HAP-1 (cell line): Measurements from ENCODE around the gene PECR.
A peak's percentile ranks its signal among the peaks of the same experiment; 100 is the strongest.

Experiments
- DNase-seq, 2 experiments: peaks; one replicate each; pipeline ENCODE4 v3.0.0-alpha.2; 2016 to 2020; ENCODE audit warnings: low spot score in 2 of 2
- H3K27me3 ChIP-seq: fragments of 250-450 bp; sonication (Bioruptor Pico); 2 replicates; pipeline ENCODE4 v1.5.1; 2020; ENCODE audit warnings: low read depth, mild to moderate bottlenecking, moderate library complexity
- H3K36me3 ChIP-seq: fragments of 250-450 bp; sonication (Bioruptor Pico); replicated peaks from 2 replicates; pipeline ENCODE4 v1.5.1; 2020; ENCODE audit warnings: mild to moderate bottlenecking
- H3K4me1 ChIP-seq: fragments of 250-450 bp; sonication (Bioruptor Pico); 2 replicates; pipeline ENCODE4 v1.5.1; 2020; ENCODE audit warnings: mild to moderate bottlenecking
- H3K4me3 ChIP-seq: fragments of 250-450 bp; sonication (Bioruptor Pico); 2 replicates; pipeline ENCODE4 v1.5.1; 2020; ENCODE audit warnings: mild to moderate bottlenecking, moderate library complexity
- H3K9me3 ChIP-seq: fragments of 250-450 bp; sonication (Bioruptor Pico); 2 replicates; pipeline ENCODE4 v1.5.1; 2020; ENCODE audit warnings: mild to moderate bottlenecking, moderate library complexity
- in situ Hi-C: fragments of 300-500 bp; cut with MboI; formaldehyde crosslinking; loops from 3 replicates; pipeline ENCODE4 v1.14.3; 2020; ENCODE audit warnings: low sequenced_read_pairs, inconsistent platforms, mixed read lengths

PECR gene

GRCh38 chr2:216072473-216072872 is 9.1 kb downstream of the PECR start:
- no peaks in the 10 kb centered on the region for H3K27me3 ChIP-seq
- no peaks in the 10 kb centered on the region for H3K9me3 ChIP-seq
- DNase-seq = no peak
- no peak overlapping the region for H3K4me3 ChIP-seq
- 0 out of 2 replicates have a peak, but pooled peaks cover 7% of the 10 kb centered on the region for H3K36me3 ChIP-seq
- in situ Hi-C loops = no loop called here
- H3K4me1 ChIP-seq = no peaks in the 10 kb centered on the region

GRCh38 chr2:216071111-216071851 is 10.3 kb downstream of the PECR start:
- DNase-seq = no peak
- H3K27me3 ChIP-seq = no peaks in the 10 kb centered on the region
- no peaks in the 10 kb centered on the region for H3K4me1 ChIP-seq
- in situ Hi-C loops = no loop called here
- 0 out of 2 replicates have a peak, but pooled peaks cover 7% of the 10 kb centered on the region for H3K36me3 ChIP-seq
- no peaks in the 10 kb centered on the region for H3K9me3 ChIP-seq
- no peak overlapping the region for H3K4me3 ChIP-seq

GRCh38 chr2:216070195-216070594 is 11.4 kb downstream of the PECR start:
- H3K27me3 ChIP-seq = no peaks in the 10 kb centered on the region
- H3K36me3 ChIP-seq = peaks cover 11% of the 10 kb centered on the region
- H3K4me1 ChIP-seq = no peaks in the 10 kb centered on the region
- H3K4me3 ChIP-seq = no peak overlapping the region
- H3K9me3 ChIP-seq = no peaks in the 10 kb centered on the region
- in situ Hi-C loops = no loop called here
- no peak for DNase-seq

GRCh38 chr2:216069028-216069427 is 12.6 kb downstream of the PECR start:
- in situ Hi-C loops = no loop called here
- no peaks in the 10 kb centered on the region for H3K9me3 ChIP-seq

GRCh38 chr2:216066230-216066629 is 15.4 kb downstream of the PECR start:
- H3K4me3 ChIP-seq = no peak overlapping the region
- in situ Hi-C loops = no loop called here
- H3K36me3 ChIP-seq = peaks cover 11% of the 10 kb centered on the region
- no peak for DNase-seq
- no peaks in the 10 kb centered on the region for H3K27me3 ChIP-seq
- no peaks in the 10 kb centered on the region for H3K9me3 ChIP-seq
- no peaks in the 10 kb centered on the region for H3K4me1 ChIP-seq

More at GRCh38 chr2:216069028-216069427, 12.6 kb downstream of the PECR start:
- Histone ChIP-seq H3K27me3 (no peaks in the 10 kb centered on the region), H3K4me1 (no peaks in the 10 kb centered on the region), H3K4me3 (no peak overlapping the region), H3K36me3 (peaks cover 15% of the 10 kb centered on the region)
- DNase-seq = no peak

GRCh38 chr2:216064665-216065064 is 16.9 kb downstream of the PECR start:
- Histone ChIP-seq H3K4me1 (no peaks in the 10 kb centered on the region), H3K27me3 (no peaks in the 10 kb centered on the region), H3K4me3 (no peak overlapping the region), H3K9me3 (no peaks in the 10 kb centered on the region), H3K36me3 (peaks cover 13% of the 10 kb centered on the region)
- DNase-seq = no peak
- in situ Hi-C loops = no loop called here

GRCh38 chr2:216064014-216064630 is 17.5 kb downstream of the PECR start:
- H3K4me3 ChIP-seq = no peak overlapping the region
- in situ Hi-C loops = no loop called here
- peaks cover 18% of the 10 kb centered on the region for H3K36me3 ChIP-seq
- H3K4me1 ChIP-seq = no peaks in the 10 kb centered on the region
- no peaks in the 10 kb centered on the region for H3K9me3 ChIP-seq
- no peaks in the 10 kb centered on the region for H3K27me3 ChIP-seq
- no peak for DNase-seq

- peaks cover 3% of the 10 kb centered on the region for H3K4me1 ChIP-seq
- peak in 1 of 2 experiments; percentile 6 for DNase-seq
- H3K27me3 ChIP-seq = no peaks in the 10 kb centered on the region
- no peak overlapping the region for H3K4me3 ChIP-seq
- peaks cover 13% of the 10 kb centered on the region for H3K36me3 ChIP-seq
- in situ Hi-C loops = no loop called here
- no peaks in the 10 kb centered on the region for H3K9me3 ChIP-seq
Measured at GRCh38 chr2:216059233-216059834, 22.3 kb downstream of the PECR start.

- in situ Hi-C loops = no loop called here
- peaks cover 3% of the 10 kb centered on the region for H3K4me1 ChIP-seq
- H3K4me3 ChIP-seq = no peak overlapping the region
- DNase-seq = no peak
- H3K27me3 ChIP-seq = no peaks in the 10 kb centered on the region
- peaks cover 7% of the 10 kb centered on the region for H3K36me3 ChIP-seq
- no peaks in the 10 kb centered on the region for H3K9me3 ChIP-seq
Measured at GRCh38 chr2:216057688-216058193, 23.9 kb downstream of the PECR start.

- peak in 1 of 2 experiments; percentile 10 for DNase-seq
- no peaks in the 10 kb centered on the region for H3K9me3 ChIP-seq
- in situ Hi-C loops = no loop called here
- H3K36me3 ChIP-seq = peaks cover 7% of the 10 kb centered on the region; the same call in 1 of the 2 replicates
- no peak overlapping the region for H3K4me3 ChIP-seq
- H3K27me3 ChIP-seq = no peaks in the 10 kb centered on the region
- H3K4me1 ChIP-seq = peaks cover 3% of the 10 kb centered on the region
Measured at GRCh38 chr2:216056739-216057138, 24.9 kb downstream of the PECR start.

GRCh38 chr2:216055680-216056079 is 25.9 kb downstream of the PECR start:
- Histone ChIP-seq H3K4me3 (no peak overlapping the region), H3K36me3 (peaks cover 7% of the 10 kb centered on the region; the same call in 1 of the 2 replicates), H3K27me3 (no peaks in the 10 kb centered on the region), H3K9me3 (no peaks in the 10 kb centered on the region), H3K4me1 (peaks cover 3% of the 10 kb centered on the region)
- no peak for DNase-seq
- in situ Hi-C loops = no loop called here

- Histone ChIP-seq H3K4me1 (peaks cover 3% of the 10 kb centered on the region), H3K27me3 (no peaks in the 10 kb centered on the region), H3K36me3 (no peaks in the 10 kb centered on the region), H3K4me3 (no peak overlapping the region), H3K9me3 (no peaks in the 10 kb centered on the region)
- no peak for DNase-seq
- in situ Hi-C loops = no loop called here
Measured at GRCh38 chr2:216052420-216052819, 29.2 kb downstream of the PECR start.

GRCh38 chr2:216051350-216051749 is 30.3 kb downstream of the PECR start:
- no peaks in the 10 kb centered on the region for H3K9me3 ChIP-seq
- H3K27me3 ChIP-seq = no peaks in the 10 kb centered on the region
- 0 out of 2 replicates have a peak, but pooled peaks cover 4% of the 10 kb centered on the region for H3K36me3 ChIP-seq
- in situ Hi-C loops = no loop called here
- H3K4me1 ChIP-seq = no peaks in the 10 kb centered on the region; the same call in 1 of the 2 replicates
- H3K4me3 ChIP-seq = no peak overlapping the region
- DNase-seq = no peak

- Histone ChIP-seq H3K36me3 (0 out of 2 replicates have a peak, but pooled peaks cover 4% of the 10 kb centered on the region), H3K27me3 (no peaks in the 10 kb centered on the region), H3K9me3 (no peaks in the 10 kb centered on the region), H3K4me3 (no peak overlapping the region), H3K4me1 (no peaks in the 10 kb centered on the region; the same call in 1 of the 2 replicates)
- no peak for DNase-seq
- in situ Hi-C loops = no loop called here
Measured at GRCh38 chr2:216049452-216049851, 32.2 kb downstream of the PECR start.
